H1 (cell line): ENCODE results near the gene MAVS. TPM values are rescaled to one million over a fixed set of nuclear protein-coding genes. Genes with fewer than 3 reads are reported as not detected.

Experiments
- CTCF ChIA-PET: fragments of 300-600 bp; sonication (Branson Sonifier 250); formaldehyde crosslinking; loops from one replicate; lab custom pipeline; 2021; ENCODE audit not compliant: partially characterized antibody; lab: Charles Lee
- POLR2A ChIA-PET: fragments of 300-600 bp; sonication (Branson Sonifier 250); formaldehyde crosslinking; loops from one replicate; lab custom pipeline; 2021; ENCODE audit warnings: inconsistent platforms; ENCODE audit not compliant: partially characterized antibody; lab: Charles Lee
- DNase-seq, 2 experiments: peaks; one replicate each; pipeline versions ENCODE4 v3.0.0 to v3.0.0-alpha.2; 2010 to 2022; ENCODE audit warnings: low spot score in 2 of 2, low read depth in 1 of 2, mixed read lengths in 1 of 2
- FAIRE-seq: peaks from 2 replicates; lab custom pipeline; 2011; peaks lifted over from hg19 to GRCh38; lab: Jason Lieb, UNC
- H2AFZ ChIP-seq: 2 replicates; pipeline ENCODE4 v1.8.1; 2012; ENCODE audit warnings: low read length, inconsistent platforms
- H2AK5ac ChIP-seq: 2 replicates; pipeline ENCODE4 v1.6.1; 2013; ENCODE audit warnings: low read depth, low read length
- H2BK120ac ChIP-seq: replicated peaks from 2 replicates; pipeline ENCODE3; 2013; ENCODE audit warnings: low read depth, low read length, inconsistent platforms
- H2BK12ac ChIP-seq: 2 replicates; pipeline ENCODE4 v1.6.1; 2013; ENCODE audit warnings: low read depth, low read length
- H2BK15ac ChIP-seq: 2 replicates; pipeline ENCODE4 v1.6.1; 2013; ENCODE audit warnings: low read length
- H2BK20ac ChIP-seq: 2 replicates; pipeline ENCODE4 v1.6.1; 2013; ENCODE audit warnings: low read length
- H2BK5ac ChIP-seq: 2 replicates; pipeline ENCODE4 v1.6.1; 2013; ENCODE audit warnings: low read depth, low read length
- H3K14ac ChIP-seq: 2 replicates; pipeline ENCODE4 v1.6.1; 2013; ENCODE audit warnings: inconsistent platforms; ENCODE audit not compliant: insufficient read length
- H3K18ac ChIP-seq: 2 replicates; pipeline ENCODE4 v1.6.1; 2013; ENCODE audit warnings: low read length; ENCODE audit errors: extremely low read depth
- H3K23ac ChIP-seq: 2 replicates; pipeline ENCODE4 v1.6.1; 2013; ENCODE audit warnings: inconsistent platforms; ENCODE audit not compliant: insufficient read length
- H3K23me2 ChIP-seq: 2 replicates; pipeline ENCODE4 v1.6.1; 2013; ENCODE audit warnings: low read depth, low read length
- H3K27ac ChIP-seq: 2 replicates; pipeline ENCODE4 v1.6.1; 2011; ENCODE audit warnings: low read depth, low read length, inconsistent platforms
- H3K27me3 ChIP-seq, 4 experiments: replicated peaks in 1 of 4; 1 replicate in 1 of 4; 2 replicates in 3 of 4; pipeline versions ENCODE4 v1.6.1 to v1.8.1; 2011 to 2013; ENCODE audit warnings: low read length in 3 of 4, mild to moderate bottlenecking in 3 of 4, inconsistent platforms in 2 of 4, mixed read lengths in 2 of 4, moderate library complexity in 1 of 4; ENCODE audit not compliant: control insufficient read depth in 3 of 4, insufficient read depth in 3 of 4; ENCODE audit errors: extremely low read depth in 1 of 4
- H3K36me3 ChIP-seq, 4 experiments: 2 replicates each; pipeline versions ENCODE4 v1.6.1 to v1.8.1; 2011 to 2013; ENCODE audit warnings: mild to moderate bottlenecking in 4 of 4, low read length in 3 of 4, moderate library complexity in 2 of 4, control low read depth in 1 of 4, inconsistent platforms in 1 of 4; ENCODE audit not compliant: insufficient read depth in 4 of 4, control insufficient read depth in 2 of 4
- H3K4ac ChIP-seq: replicated peaks from 2 replicates; pipeline ENCODE3; 2013; ENCODE audit warnings: low read length, low read depth, mixed read lengths, inconsistent platforms; ENCODE audit not compliant: insufficient read length
- H3K4me1 ChIP-seq, 4 experiments: replicated peaks in 1 of 4; 1 replicate in 1 of 4; 2 replicates in 3 of 4; pipeline versions ENCODE4 v1.6.1 to v1.8.1; 2011 to 2013; ENCODE audit warnings: low read length in 3 of 4, inconsistent platforms in 2 of 4, mixed read lengths in 1 of 4; ENCODE audit not compliant: insufficient read depth in 4 of 4, control insufficient read depth in 3 of 4
- H3K4me2 ChIP-seq, 2 experiments: 2 replicates each; pipeline versions ENCODE4 v1.6.1 to v1.8.1; 2011 to 2013; ENCODE audit warnings: low read depth in 2 of 2, low read length in 2 of 2, control low read depth in 1 of 2, inconsistent platforms in 1 of 2, mild to moderate bottlenecking in 1 of 2; ENCODE audit not compliant: insufficient read depth in 1 of 2
- H3K4me3 ChIP-seq, 4 experiments: fragments of 200-600, 300-600 bp in 1 of 4; sonication (generic), shearing (Covaris generic), sonication (Bioruptor Twin) in 1 of 4; 2 replicates each; pipeline versions ENCODE4 v1.5.1 to v1.8.1; 2011 to 2016; ENCODE audit warnings: low read length in 4 of 4, low read depth in 3 of 4, control low read depth in 2 of 4, inconsistent platforms in 2 of 4, mild to moderate bottlenecking in 2 of 4, mixed read lengths in 1 of 4, moderate library complexity in 1 of 4; ENCODE audit not compliant: insufficient read depth in 2 of 4; ENCODE audit errors: extremely low read depth in 1 of 4
- H3K56ac ChIP-seq: replicated peaks from 2 replicates; pipeline ENCODE3; 2013; ENCODE audit warnings: low read depth, mild to moderate bottlenecking, mixed read lengths, low read length, inconsistent platforms; ENCODE audit not compliant: insufficient read length
- H3K79me1 ChIP-seq: 2 replicates; pipeline ENCODE4 v1.6.1; 2013; ENCODE audit warnings: low read depth, low read length, control low read depth
- H3K79me2 ChIP-seq, 2 experiments: 2 replicates each; pipeline versions ENCODE4 v1.6.1 to v1.8.1; 2012 to 2013; ENCODE audit warnings: low read length in 2 of 2, mild to moderate bottlenecking in 2 of 2, inconsistent platforms in 1 of 2; ENCODE audit not compliant: insufficient read depth in 2 of 2, control insufficient read depth in 1 of 2
- H3K9ac ChIP-seq, 4 experiments: replicated peaks in 1 of 4; 1 replicate in 1 of 4; 2 replicates in 3 of 4; pipeline versions ENCODE4 v1.6.1 to v1.8.1; 2011 to 2013; ENCODE audit warnings: low read depth in 3 of 4, low read length in 3 of 4, control low read depth in 2 of 4, mild to moderate bottlenecking in 2 of 4, moderate library complexity in 2 of 4, inconsistent platforms in 1 of 4; ENCODE audit errors: extremely low read depth in 1 of 4
- H3K9me3 ChIP-seq, 2 experiments: 2 replicates each; pipeline versions ENCODE4 v1.6.1 to v1.8.1; 2012 to 2013; ENCODE audit warnings: mild to moderate bottlenecking in 2 of 2, moderate library complexity in 2 of 2, control low read depth in 1 of 2, inconsistent platforms in 1 of 2, low read depth in 1 of 2, low read length in 1 of 2, mixed read lengths in 1 of 2; ENCODE audit not compliant: insufficient read depth in 2 of 2
- H4K20me1 ChIP-seq, 2 experiments: replicated peaks in 1 of 2; 2 replicates each; pipeline versions ENCODE3 to v1.8.1; 2011 to 2013; ENCODE audit warnings: inconsistent platforms in 2 of 2, low read length in 2 of 2, mild to moderate bottlenecking in 1 of 2; ENCODE audit not compliant: insufficient read depth in 2 of 2, control insufficient read depth in 1 of 2
- H4K5ac ChIP-seq: 2 replicates; pipeline ENCODE4 v1.6.1; 2013; ENCODE audit warnings: low read length, low read depth, mixed read lengths, inconsistent platforms; ENCODE audit not compliant: insufficient read length
- H4K8ac ChIP-seq: 2 replicates; pipeline ENCODE4 v1.8.0; 2013; ENCODE audit warnings: mild to moderate bottlenecking, moderate library complexity, low read length, inconsistent platforms; ENCODE audit not compliant: insufficient read depth; ENCODE audit errors: extremely low read depth
- H4K91ac ChIP-seq: replicated peaks from 2 replicates; pipeline ENCODE3; 2013; ENCODE audit warnings: low read length, mixed read lengths, inconsistent platforms; ENCODE audit not compliant: insufficient read length
- CHD1 ChIP-seq: IDR thresholded peaks from 2 replicates; pipeline ENCODE4 v1.6.1; 2012; ENCODE audit warnings: low read depth, low read length, improper control_type of control experiment
- RXRA ChIP-seq: IDR thresholded peaks from 2 replicates; pipeline ENCODE4 v1.6.1; 2011; ENCODE audit warnings: low read depth, mild to moderate bottlenecking, low read length, moderate library complexity; ENCODE audit not compliant: insufficient read depth
- SIN3A ChIP-seq, 2 experiments: IDR thresholded peaks in 1 of 2; conservative IDR thresholded peaks in 1 of 2; 2 replicates each; pipeline ENCODE4 v1.6.1; 2011 to 2012; ENCODE audit warnings: low read length in 2 of 2, improper control_type of control experiment in 1 of 2, low read depth in 1 of 2, mild to moderate bottlenecking in 1 of 2
- YY1 ChIP-seq: IDR thresholded peaks from 2 replicates; pipeline ENCODE4 v1.6.1; 2011; ENCODE audit warnings: low read depth, mild to moderate bottlenecking, low read length
- WGBS, 2 experiments: shearing (Covaris generic) in 1 of 2; methylation state at CpG; one replicate each; pipeline versions ENCODE4 v1.1.6 to v1.1.7; 2013 to 2015; ENCODE audit warnings: low lambda C conversion rate in 2 of 2, mixed read lengths in 2 of 2, inconsistent platforms in 1 of 2, low coverage in 1 of 2, missing lambda C conversion rate in 1 of 2; ENCODE audit not compliant: insufficient replicate concordance in 2 of 2, insufficient coverage in 1 of 2, insufficient read length in 1 of 2; ENCODE audit errors: extremely low coverage in 1 of 2, missing lambda C conversion rate in 1 of 2; 5-methylcytosine and 5-hydroxymethylcytosine counted together
- polyA plus RNA-seq, 7 experiments: library from polyadenylated mRNA; depleted of rRNA in 3 of 7; stranded (reverse) in 5 of 7; unstranded in 2 of 7; fragments of >200 nt in 5 of 7; fragments of 200-250 nt in 2 of 7; gene quantifications; 1 replicate in 5 of 7; 2 replicates in 1 of 7; 4 replicates in 1 of 7; pipeline versions ENCODE4 v1.2.1 to v1.2.3, GENCODE V29; 2011 to 2013; ENCODE audit warnings: missing spikeins in 2 of 7, mixed read lengths in 2 of 7
- total RNA-seq: library from RNA; stranded (reverse); fragmentation: NEBNext Ultra II Directional; extraction: Animal tissue kit (Norgen Biotek cat#: 25700); gene quantifications from 2 replicates; pipeline ENCODE4 v1.2.1, GENCODE V29; 2021

MAVS gene
- total and polyA plus RNA-seq, 2 of the 8 experiments (the other 6 are each of a cell fraction or from before 2014, with no cell fraction given), result 9.9 to 24.3 TPM

GRCh38 chr20:3890398-3890751 is 43.7 kb downstream of the MAVS start:
- Histone ChIP-seq H3K56ac (no peak overlapping the region), H3K4me2 (peak overlapping the region; percentile 66 to 97), H4K91ac (peak overlapping the region; percentile 9), H2BK15ac (no peak overlapping the region), H2BK12ac (no peak overlapping the region), H3K36me3 (peaks cover 0 to 11% (median under 1%) of the 10 kb centered on the region in 4 experiments; a peak in 2 of 8 replicates), H4K8ac (no peak overlapping the region), H3K27ac (peak overlapping the region; percentile 77), H3K4me3 (peak overlapping the region; percentile 68 to 100 (median 96)), H2AFZ (no peak overlapping the region), H3K18ac (peak overlapping the region; percentile 3; the same call in 1 of the 2 replicates), H3K23me2 (peaks cover 8% of the 10 kb centered on the region; the same call in 1 of the 2 replicates), H3K9ac (peak overlapping the region; percentile 64 to 90 (median 84)), H3K23ac (no peak overlapping the region), H3K27me3 (no peaks in the 10 kb centered on the region; a peak in 1 of 7 replicates), H4K5ac (no peak overlapping the region), H4K20me1 (peaks cover 25 to 36% of the 10 kb centered on the region in 2 experiments), H2BK5ac (0 out of 2 replicates have a peak overlapping the region, but pooled peaks have one; percentile 16), H3K79me2 (peaks cover 64 to 73% of the 10 kb centered on the region in 2 experiments), H3K9me3 (no peaks in the 10 kb centered on the region), H3K79me1 (peaks cover 4% of the 10 kb centered on the region), H3K4me1 (peaks cover 0 to 8% (median 5%) of the 10 kb centered on the region in 4 experiments; a peak in 4 of 7 replicates), H3K14ac (no peak overlapping the region), H2AK5ac (no peak overlapping the region), H2BK20ac (no peak overlapping the region), H2BK120ac (no peak overlapping the region), H3K4ac (no peak overlapping the region)
- DNase-seq (no peak), FAIRE-seq (no peak)
- WGBS, 2 experiments, result 3% methylated on average over 3 of the region's 3 CpGs; no CpG with 5 or more reads in 1 of the 2 experiments
- ChIA-PET CTCF (interaction anchor here (0.6 to 1.5 kb wide), 4 partner anchors 10 to 181 kb away, joined by 3 read pairs; partner anchors contain the start of gene CENPB), POLR2A (interaction anchor here (0.8 to 3.6 kb wide), 24 partner anchors 10 to 194 kb away, joined by 3 to 16 read pairs (median 3); partner anchors contain the start of genes ADISSP, CENPB and MAVS)
- TF ChIP-seq RXRA (no peak), SIN3A (conservative IDR thresholded peaks at IDR 0.05 in 1 of 2, IDR thresholded peaks at IDR 0.05 in 1 of 2; ENCODE audit: low read depth in 1 of 2, low read length in 2 of 2) (peak; percentile 19 to 66; a peak in 1 of 4 replicates), YY1 (peak; percentile 86), CHD1 (0 out of 2 replicates have a peak, but pooled peaks have one; percentile 35)
